Measurements from ENCODE around the gene ITGB1. TPM values are rescaled to one million over a fixed set of nuclear protein-coding genes. Genes with fewer than 3 reads are reported as not detected.
A peak's percentile ranks its signal among the peaks of the same experiment; 100 is the strongest.
"Not testable (repeated sequence)": the region's sequence is repeated elsewhere in the genome, so short reads cannot be mapped to it uniquely, and the experiment has no call there.

The ITGB1 gene
- total RNA-seq, 1 donor from 2014 or later, result 409 TPM

DNA sequence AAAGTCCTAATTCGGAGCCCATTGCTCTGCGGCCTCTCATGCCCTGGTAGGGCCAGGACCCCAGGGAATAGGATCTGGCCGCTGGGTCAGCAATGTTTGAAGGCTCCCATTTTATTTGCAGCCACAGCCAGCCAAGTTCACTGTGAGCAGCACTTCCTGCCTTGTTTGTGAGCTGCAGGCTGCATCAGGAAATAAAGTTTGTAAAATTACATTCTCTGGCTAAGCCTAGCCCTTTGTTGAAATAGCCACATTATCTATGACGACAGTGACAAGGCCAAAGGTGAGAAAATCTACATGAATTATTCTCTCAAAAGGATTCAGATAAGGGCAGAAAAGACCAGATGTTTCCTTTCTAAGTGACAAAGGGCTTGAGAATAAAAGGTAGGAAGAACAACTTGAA lies 23.7 kb upstream of the ITGB1 start:
- intact Hi-C loops (cut with DNase I), result no loop called here
- H3K27me3 ChIP-seq (ENCODE audit: low read depth), result no peaks in the 10 kb centered on the region
- no peak for TF ChIP-seq CTCF (IDR thresholded peaks at IDR 0.05)
- H3K36me3 ChIP-seq, result no peaks in the 10 kb centered on the region
- peaks cover 45% of the 10 kb centered on the region for H3K4me1 ChIP-seq
- peak overlapping the region; percentile 89 for H3K27ac ChIP-seq
- H3K9me3 ChIP-seq, result no peaks in the 10 kb centered on the region
- DNase-seq (no peak), ATAC-seq (peak; percentile 18 to 43)
- no peak overlapping the region for H3K4me3 ChIP-seq

- peak overlapping the region; percentile 89 for H3K27ac ChIP-seq
- H3K4me3 ChIP-seq, result peak overlapping the region; percentile 55
- no peak for TF ChIP-seq CTCF (IDR thresholded peaks at IDR 0.05)
- peaks cover 39% of the 10 kb centered on the region for H3K4me1 ChIP-seq
- ATAC-seq, result peak; percentile 98
- intact Hi-C loops (cut with DNase I), result no loop called here
- H3K27me3 ChIP-seq (ENCODE audit: low read depth), result no peaks in the 10 kb centered on the region
- no peaks in the 10 kb centered on the region for H3K36me3 ChIP-seq
- H3K9me3 ChIP-seq, result no peaks in the 10 kb centered on the region
- peak; percentile 93 for DNase-seq
Observed at GRCh38 chr10:32980558-32981468, 22.8 kb upstream of the ITGB1 start.

- Histone ChIP-seq H3K9me3 (no peaks in the 10 kb centered on the region), H3K36me3 (no peaks in the 10 kb centered on the region), H3K4me1 (peaks cover 33% of the 10 kb centered on the region), H3K27me3 (ENCODE audit: low read depth) (no peaks in the 10 kb centered on the region), H3K4me3 (peak overlapping the region; percentile 55), H3K27ac (peak overlapping the region; percentile 89)
- intact Hi-C loops (cut with DNase I), result no loop called here
- no peak for TF ChIP-seq CTCF (IDR thresholded peaks at IDR 0.05)
- ATAC-seq (no peak), DNase-seq (no peak)
Observed at GRCh38 chr10:32980242-32980557, 22.2 kb upstream of the ITGB1 start.

- DNase-seq; H3K36me3 ChIP-seq; H3K27me3 ChIP-seq (ENCODE audit: low read depth); H3K4me3 ChIP-seq; intact Hi-C loops (cut with DNase I); ATAC-seq; H3K9me3 ChIP-seq: not testable (repeated sequence)
- peak overlapping the region; percentile 89 for H3K27ac ChIP-seq
- H3K4me1 ChIP-seq, result peaks cover 32% of the 10 kb centered on the region
Observed at GRCh38 chr10:32979719-32980118, 21.7 kb upstream of the ITGB1 start.

DNA sequence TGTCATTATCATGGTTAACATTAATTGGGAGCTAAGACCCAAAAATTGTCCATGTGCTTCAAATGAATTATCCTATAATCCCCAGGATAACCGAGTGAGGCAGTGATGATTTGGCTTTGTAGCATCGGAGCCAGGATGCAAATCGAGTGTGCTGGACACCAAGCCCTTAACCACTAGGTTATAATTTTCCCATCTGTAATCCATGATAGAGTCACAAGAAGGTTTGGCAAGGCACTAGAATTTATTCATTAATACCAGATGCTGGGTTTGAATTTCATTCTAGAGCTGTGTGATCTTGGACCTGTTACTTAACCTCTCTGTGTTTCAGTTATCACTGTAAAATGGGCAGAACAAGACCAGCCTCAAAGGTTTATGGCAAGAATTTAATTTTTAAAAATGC lies 21.0 kb upstream of the ITGB1 start:
- intact Hi-C loops (cut with DNase I), result no loop called here
- no peak for ATAC-seq
- no peaks in the 10 kb centered on the region for H3K27me3 ChIP-seq (ENCODE audit: low read depth)
- H3K27ac ChIP-seq, result no peak overlapping the region
- TF ChIP-seq CTCF (IDR thresholded peaks at IDR 0.05), result no peak
- no peaks in the 10 kb centered on the region for H3K9me3 ChIP-seq
- peaks cover 32% of the 10 kb centered on the region for H3K4me1 ChIP-seq
- H3K4me3 ChIP-seq, result no peak overlapping the region
- no peak for DNase-seq
- no peaks in the 10 kb centered on the region for H3K36me3 ChIP-seq

- ATAC-seq; H3K36me3 ChIP-seq; H3K27ac ChIP-seq; H3K4me3 ChIP-seq; H3K27me3 ChIP-seq (ENCODE audit: low read depth); DNase-seq; intact Hi-C loops (cut with DNase I); H3K9me3 ChIP-seq: not testable (repeated sequence)
- H3K4me1 ChIP-seq, result peaks cover 27% of the 10 kb centered on the region
Observed at GRCh38 chr10:32977846-32978809, 20.1 kb upstream of the ITGB1 start.
